HG03571 (cell line): ENCODE data around the gene GLRX5.
"Not testable (repeated sequence)": the region's sequence is repeated elsewhere in the genome, so short reads cannot be mapped to it uniquely, and the experiment has no call there.

Source experiments
- ATAC-seq: cut with Tn5 transposase; IDR thresholded peaks from one replicate; pipeline ENCODE4 v1.9.1; 2021; ENCODE audit not compliant: unreplicated experiment

The GLRX5 gene

DNA sequence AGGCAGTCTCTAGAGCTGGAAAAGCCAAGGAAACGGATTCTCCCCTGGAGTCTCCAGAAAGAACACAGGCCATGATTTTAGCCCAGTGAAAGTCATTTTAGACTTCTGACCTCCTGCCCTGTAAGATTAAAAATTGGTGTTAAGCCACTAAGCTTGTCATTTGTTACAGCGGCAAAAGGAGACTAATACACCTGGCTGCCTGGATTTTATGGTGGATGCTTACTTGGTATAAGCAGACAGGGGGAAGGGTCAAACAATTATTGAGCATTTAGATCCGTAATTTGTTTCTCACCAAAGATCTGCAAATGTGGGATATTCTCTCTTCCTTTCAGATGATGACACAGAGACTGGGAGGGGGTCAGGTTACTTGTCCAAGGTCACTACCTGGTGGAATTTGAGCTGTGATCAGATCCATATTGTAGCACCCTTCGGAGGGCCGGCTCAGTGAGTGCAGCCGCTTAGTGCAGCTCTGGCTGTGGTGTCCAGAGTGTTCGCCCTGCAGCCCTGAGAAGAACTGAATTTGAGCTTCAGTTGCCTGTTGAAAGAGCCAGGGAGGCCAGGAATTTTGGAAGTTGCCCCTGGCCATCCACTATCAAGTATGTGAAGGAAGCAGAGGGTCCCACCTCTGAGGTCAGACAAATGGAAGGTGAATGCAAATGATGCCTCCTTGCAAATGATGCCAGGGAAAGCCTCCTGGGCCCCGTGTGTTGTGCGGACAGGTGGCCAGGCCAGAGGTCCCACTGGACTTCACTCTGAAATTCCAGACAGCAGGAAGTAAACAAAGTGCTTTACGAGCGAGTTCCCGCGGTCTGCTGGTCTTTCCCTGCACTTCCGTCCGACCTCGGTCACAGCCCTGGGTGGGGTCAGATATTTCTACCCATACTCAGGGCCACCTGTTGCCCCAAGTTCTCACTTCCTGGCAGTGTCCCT is 15.1 kb downstream of the GLRX5 start:
- no peak for ATAC-seq

DNA sequence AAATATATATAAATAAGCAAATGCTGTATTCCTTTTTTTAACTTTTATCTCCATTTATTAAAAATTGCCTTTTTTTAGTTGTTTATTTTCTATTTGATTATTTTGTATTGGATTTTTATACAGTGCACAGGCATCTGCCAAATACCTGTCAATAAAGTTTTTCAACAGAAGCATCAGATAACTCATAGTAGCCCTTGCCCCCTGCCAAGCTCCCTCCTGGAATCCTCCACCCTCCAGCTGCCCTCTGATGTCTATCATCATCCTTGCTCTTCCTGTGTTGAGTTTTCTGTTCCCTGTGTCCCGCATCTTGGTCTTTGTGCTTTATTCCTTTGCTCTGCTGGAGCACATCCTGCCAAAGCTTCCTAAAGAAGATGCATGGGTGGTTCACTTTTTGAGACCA is 16.6 kb downstream of the GLRX5 start:
- no peak for ATAC-seq

DNA sequence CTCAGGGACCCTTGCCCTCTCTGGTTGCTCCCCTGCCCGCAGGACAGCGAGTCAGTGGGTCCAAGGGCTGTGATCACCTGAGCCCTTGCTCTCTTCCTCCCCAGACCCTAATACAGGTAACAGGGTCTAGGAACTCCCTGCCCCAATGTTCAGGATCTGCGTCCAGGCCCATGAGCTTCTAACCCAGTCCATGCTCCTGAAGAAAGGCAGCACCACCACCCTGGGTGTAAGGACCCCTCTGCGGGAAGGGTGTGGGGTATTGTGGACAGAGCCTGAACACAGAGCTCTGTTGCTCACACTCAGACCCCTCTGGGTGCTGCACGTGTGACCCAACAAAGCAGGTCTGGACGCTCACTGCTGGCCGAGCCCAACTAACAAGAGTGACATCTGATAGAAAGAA is 18.3 kb downstream of the GLRX5 start:
- no peak for ATAC-seq

DNA sequence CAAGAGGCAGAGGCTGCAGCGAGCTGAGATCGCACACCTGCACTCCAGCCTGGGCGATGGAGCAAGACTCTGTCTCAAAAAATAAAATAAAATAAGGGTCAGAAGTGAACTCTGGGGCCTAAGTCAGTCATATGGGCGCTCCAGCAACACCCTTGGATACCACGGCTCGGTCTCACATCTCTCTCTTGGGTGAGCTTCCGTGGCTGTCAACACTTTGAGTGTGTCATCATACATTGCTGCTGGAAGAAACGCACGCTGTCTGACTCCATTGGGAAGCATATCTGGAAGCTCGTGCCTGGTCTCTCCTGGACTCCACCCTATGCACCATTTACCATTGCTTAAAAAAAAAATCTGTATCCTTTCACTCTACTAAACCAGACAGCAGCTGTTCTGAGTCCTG is 20.2 kb downstream of the GLRX5 start:
- ATAC-seq, result no peak

DNA sequence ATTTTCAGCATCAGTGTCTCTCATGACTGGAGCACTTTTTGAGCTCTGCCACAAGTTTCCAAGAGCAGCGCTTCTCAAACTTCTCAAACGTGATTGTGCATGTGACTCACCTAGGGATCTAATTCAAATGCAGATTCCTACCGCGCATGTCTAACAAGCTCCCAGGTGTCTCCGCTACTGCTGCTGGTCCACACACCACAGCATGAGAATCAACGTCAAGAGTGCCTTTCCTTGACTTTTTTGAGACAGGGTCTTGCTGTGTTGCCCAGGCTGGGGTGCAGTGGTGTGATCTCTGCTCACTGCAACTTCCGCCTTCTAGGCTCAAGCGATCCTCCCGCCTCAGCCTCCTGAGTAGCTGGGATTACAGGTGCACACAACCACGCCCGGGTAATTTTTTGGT is 22.4 kb downstream of the GLRX5 start:
- ATAC-seq, result no peak

DNA sequence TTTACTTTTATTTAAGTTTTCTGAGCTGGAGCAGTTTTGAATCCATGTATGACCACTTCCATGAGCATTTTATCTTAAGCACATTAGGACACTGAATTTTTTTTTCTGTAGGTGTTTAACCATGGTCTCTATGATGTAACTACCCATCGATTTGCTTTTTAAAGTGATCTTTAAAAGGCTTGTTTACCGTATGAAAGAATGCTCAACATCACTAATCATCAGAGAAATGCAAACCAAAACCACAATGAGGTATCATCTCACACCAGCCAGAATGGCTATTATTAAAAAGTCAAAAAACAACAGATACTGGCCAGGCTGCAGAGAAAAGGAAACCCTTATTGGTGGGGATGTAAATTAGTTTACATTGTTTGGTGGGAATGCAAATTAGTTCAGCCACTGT is 23.0 kb downstream of the GLRX5 start:
- no peak for ATAC-seq

DNA sequence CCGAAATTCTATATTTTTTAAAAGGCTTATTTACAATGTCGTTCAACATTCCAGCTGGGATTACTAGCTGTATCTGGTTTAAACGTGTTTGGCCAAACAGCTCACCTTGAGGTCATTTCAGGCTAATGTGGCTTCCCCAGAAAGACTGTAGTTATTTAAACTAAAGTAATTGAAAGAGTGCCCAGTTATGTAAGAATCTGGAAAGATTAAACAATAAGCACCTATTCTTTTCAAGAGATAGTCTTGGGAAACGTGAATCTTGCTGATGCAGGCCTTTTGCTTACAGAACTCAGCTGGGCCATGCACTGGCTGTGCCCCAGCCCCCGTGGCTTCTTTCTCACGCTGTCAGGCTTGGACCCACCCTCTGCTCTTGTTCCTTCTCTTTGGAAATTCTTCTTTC is 24.4 kb downstream of the GLRX5 start:
- no peak for ATAC-seq

DNA sequence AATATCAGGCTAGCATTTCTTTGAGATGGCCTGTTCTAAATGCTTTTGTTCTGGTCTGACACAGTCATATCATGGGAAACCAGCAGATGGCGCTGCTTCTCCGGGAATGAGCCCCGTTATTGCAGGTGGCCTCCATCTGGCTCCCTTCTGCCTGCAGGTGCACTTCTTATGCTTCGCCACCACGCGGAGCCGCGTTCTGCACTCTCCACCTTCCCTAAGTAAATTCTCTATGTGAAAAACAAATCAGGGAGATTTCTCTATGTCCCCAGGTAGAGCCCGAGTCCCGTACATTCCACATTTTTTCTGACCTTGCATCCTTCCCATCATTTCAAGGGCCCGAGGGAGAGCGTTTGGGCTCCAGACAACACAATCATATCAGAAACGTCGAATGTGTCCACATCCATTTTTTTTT is 26.2 kb downstream of the GLRX5 start:
- ATAC-seq, result peak; percentile 90

DNA sequence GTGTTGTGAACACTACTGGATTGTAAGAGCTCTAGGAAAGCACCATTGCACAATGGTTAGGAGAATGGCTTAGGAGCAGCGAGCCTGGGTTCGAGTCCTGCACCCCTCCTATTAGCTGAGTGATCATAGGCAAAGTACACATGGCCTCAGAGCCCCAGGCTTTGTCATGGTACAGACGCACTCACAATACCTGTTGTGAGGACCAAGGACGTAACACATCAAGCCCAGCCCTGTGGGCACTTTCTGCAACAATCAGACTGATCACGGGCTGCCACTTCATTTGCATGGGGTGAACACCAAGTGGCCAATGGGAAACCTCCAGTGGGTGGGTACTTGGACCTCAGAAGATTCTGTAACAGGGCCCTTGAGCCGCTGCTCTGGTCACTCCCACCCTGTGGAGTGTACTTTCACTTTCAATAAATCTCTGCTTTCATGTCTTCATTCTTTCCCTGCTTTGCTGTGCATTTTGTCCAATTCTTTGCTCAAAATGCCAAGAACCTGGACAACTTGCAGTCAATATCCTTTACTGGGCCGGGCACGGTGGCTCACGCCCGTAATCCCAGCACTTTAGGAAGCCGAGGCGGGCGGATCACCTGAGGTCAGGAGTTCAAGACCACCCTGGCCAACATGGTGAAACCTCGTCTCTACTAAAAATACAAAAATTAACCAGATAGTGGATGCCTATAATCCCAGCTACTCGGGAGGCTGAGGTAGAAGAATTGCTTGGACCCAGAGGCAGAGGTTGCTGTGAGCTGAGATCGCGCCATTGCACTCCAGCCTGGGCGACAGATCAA is 28.2 kb downstream of the GLRX5 start:
- no peak for ATAC-seq

DNA sequence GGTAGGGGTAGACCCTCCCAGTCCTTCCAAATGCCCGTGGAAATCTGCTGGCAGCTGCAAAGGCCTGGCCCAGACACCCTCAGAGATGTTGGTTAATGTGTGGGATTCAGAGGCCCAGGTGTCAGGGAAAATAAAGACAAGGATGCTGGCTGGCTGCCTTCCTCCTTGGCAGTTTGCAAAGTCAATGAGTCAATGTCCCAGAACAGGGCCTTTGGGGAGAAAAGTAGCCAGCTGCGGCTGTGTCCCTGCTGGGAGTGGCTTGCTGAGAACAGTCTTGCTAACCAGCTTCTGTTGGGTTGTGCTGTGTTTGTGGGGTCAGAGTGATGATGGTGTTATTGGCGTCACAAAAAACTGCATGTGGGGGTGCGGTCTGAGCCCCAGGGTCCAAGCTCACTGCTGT is 29.2 kb downstream of the GLRX5 start:
- no peak for ATAC-seq

DNA sequence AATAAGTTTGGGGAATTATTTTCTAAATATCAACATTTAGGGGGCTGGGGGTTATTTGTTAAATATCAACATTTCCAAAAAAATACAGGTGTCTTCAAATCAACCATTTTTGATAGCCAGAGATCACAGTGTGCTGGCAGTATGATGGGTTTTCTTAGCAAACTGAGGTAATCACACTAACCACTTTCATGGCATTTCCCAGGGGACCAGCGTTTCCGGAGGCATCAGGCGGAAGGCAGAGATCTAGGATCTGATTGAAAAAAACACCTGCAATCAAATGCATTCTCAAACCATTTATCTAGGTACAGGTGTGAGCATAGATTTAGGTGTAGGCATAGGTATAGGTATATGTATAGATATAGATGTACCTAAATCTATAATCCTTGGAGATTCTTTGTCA is 34.6 kb downstream of the GLRX5 start:
- no peak for ATAC-seq

DNA sequence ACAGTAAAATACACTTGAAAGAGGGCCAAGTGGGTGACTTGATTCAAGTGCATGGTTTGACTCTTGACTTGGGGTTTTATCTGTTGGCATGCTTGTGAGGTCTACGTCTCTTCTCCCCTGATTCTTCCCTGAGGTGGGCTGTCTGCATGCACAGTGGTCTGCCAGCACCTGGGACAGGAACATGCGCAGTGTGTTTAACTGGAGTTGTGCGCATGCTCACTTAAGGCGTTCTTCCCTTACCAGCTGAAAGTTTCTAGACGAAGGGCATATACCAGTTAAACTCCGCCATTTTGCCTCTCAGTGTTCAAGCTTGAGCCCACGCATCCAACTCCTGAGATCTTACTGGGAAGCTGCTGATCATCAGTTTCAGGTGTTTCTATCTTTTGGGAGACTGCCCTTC is 38.5 kb downstream of the GLRX5 start:
- no peak for ATAC-seq

DNA sequence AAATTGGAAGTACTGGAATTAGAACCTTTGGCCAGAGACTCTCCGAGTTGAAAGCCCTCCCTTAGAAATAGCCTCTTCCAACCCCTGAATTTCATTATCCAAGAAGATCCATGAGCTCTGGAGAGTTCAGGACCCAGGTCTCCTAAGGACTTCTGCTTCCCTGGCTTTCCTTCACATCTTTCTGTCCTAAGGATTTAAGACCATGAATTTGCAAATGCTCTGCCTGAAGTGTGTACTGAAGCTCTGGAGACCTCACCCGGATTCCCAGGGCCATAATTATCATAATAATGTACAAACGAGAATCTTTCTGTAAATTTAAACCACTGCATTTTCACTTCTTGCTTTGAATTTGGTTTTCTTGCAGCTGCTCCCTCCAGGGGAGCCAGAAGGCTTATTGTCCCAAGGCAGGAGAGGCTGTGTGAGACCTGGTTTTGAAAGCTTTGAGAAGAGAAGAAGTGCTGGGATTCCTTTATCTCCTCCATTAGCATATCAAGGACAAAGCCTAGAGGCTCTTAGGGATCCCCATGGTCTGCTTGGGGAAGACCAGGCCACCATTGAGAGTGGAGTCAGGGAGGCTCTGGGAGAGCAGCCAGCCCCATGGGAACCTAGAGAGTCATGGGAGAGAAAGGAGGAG is 41.1 kb downstream of the GLRX5 start:
- no peak for ATAC-seq

DNA sequence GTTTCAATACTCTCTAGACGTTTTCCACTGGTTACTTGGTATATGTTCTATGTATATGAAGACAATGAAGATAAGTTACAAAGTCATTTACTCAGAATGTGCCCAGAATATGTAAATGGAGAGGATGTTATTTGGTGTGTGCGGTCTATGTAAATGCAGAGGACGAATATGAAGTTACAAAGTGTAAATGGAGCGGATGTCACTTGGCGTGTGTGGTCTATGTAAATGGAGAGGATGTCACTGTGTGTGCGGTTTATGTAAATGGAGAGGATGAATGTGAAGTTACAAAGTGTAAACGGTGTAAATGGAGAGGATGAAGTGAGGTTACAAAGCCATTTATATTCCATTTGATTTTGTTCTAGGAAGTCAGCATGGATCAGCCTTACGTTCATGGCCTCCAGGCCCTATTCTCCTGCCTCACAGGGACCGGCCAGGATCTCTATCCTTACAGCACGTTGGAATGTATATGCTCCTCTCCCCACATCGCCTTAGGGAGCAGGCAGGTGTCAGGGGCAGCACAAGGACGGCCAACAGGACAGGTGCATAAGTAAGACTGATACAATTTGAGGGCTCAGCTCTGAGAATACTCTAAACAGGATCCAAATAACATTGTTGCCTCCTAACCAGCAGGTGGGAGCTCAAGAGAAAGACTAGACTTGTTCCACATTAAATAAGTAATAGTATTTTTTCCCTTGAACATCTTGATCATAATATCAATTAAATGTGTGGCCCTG is 42.4 kb downstream of the GLRX5 start:
- peak; percentile 96 for ATAC-seq

DNA sequence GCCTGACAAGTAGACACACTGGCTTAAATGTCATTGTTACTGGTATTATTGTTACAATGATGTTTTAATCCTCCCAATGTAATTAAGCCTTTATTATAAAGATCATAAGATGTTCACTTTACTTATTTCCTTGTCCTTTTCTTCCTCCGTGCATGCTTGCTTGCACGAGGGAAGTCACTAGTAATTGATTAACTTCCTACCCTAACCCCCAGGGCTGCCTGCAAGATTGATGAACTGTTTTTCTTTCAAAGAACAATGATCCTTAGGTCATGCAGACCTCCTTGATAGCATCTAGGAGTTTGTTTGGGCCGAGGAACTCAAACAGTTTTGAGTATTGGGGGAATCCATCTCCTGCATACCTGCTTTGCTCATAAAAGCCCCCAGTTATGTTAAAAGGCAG is 43.0 kb downstream of the GLRX5 start:
- ATAC-seq, result peak; percentile 15

DNA sequence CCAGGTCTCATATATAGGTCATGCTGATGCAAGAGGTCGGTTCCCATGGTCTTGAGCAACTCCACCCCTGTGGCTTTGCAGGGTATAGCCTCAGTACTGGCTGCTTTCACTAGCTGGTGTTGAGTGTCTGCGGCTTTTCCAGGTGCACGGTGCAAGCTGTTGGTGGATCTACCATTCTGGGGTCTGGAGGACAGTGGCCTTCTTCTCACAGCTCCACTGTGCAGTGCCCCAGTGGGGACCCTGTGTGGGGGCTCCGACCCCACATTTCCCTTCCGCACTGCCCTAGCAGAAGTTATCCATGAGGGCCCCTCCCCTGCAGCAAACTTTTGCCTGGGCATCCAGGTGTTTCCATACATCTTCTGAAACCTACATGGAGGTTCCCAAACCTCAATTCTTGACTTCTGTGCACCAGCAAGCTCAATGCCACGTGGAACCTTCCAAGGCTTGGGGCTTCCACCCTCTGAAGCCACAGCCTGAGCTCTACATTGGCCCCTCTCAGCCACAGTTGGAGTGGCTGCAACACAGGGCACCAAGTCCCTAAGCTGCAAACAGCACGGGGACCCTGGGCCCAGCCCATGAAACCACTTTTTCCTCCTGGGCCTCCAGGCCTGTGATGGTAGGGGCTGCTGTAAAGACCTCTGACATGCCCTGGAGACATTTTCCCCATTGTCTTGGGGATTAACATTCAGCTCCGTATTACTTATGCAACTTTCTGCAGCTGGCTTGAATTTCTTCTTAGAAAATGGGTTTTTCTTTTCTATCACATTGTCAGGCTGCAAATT is 49.2 kb downstream of the GLRX5 start:
- not testable (repeated sequence) for ATAC-seq

DNA sequence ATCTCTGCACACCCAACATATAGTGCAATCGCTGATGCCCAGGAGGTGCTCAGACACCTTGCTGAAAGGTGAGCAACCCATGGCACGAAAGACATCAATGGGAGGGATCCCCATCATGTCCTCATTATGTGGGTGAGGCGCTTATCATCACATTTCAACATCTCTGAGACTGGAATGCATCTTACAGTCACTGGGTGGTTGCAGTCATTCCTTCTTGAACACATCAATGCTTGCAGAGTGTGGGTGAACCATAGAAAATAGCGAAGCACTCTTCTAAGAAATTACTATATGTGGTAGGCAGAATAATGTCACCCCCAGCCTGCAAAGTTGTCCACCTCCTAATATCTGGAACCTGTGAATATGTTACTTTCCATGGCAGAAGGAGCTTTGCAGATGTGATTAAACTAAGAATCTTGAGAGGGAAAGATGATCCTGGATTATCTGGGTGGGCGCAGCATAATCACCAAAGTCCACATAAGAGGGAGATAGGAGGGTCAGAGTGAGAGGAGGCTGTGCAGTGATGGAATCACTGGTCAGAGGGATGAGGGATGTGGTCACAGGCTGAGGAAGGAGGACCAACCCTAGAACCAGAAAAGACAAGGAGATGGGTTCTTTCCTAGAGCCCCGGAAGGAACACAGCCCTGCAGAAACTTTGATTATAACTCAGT is 51.2 kb downstream of the GLRX5 start:
- no peak for ATAC-seq

DNA sequence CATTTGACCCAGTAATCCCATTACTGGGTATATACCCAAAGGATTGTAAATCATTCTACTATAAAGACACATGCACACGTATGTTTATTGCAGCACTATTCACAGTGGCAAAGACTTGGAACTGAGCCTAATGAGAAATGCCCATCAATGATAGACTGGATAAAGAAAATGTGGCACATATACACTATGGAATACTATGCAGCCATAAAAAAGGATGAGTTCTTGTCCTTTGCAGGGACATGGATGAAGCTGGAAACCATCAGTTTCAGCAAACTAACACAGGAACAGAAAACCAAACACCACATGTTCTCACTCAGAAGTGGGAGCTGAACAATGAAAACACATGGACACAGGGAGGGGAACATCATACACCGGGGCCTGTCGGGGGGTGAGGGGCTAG is 56.3 kb downstream of the GLRX5 start:
- not testable (repeated sequence) for ATAC-seq
